ENCODE data around the gene FGF14. TPM values are rescaled to one million over a fixed set of nuclear protein-coding genes. Genes with fewer than 3 reads are reported as not detected.
"Not testable (repeated sequence)": the region's sequence is repeated elsewhere in the genome, so short reads cannot be mapped to it uniquely, and the experiment has no call there.

FGF14 gene
- polyA plus RNA-seq, 1 of the 3 experiments (the other 2 are of a cell fraction), result 0.20 TPM

DNA sequence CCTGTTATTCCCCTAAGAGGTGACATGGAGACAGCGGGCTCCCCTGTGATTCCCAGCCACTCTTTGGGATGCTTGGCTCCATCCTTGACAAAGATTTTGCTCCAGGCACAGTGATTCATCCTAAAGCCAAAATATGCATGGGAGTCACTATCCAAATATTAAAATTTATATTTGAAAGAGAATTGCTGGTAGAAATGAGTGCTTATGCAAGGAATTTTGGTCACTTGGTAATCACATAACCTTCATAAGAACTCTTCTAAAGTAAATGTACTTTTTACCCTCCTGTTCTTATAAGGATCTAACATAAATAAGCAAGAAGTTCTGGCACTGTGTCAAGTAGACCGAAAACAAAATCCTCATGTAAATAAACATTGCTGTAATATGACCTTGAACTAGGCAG lies 563.5 kb downstream of the FGF14 start:
- 61% methylated on average over 2 of the region's 2 CpGs for WGBS (ENCODE audit: low lambda C conversion rate)
- H3K9ac ChIP-seq, result no peak overlapping the region
- no peaks in the 10 kb centered on the region for H3K27me3 ChIP-seq (ENCODE audit: insufficient read depth)
- H3K4me2 ChIP-seq, result no peak overlapping the region
- H3K9me2 ChIP-seq, result no peaks in the 10 kb centered on the region
- peaks cover 0 to 4% of the 10 kb centered on the region in 2 experiments; a peak in 2 of 4 replicates for H3K4me1 ChIP-seq (ENCODE audit: control insufficient read depth in 1 of 2, insufficient read depth in 2 of 2, low read depth in 1 of 2, low read length in 1 of 2)
- no peaks in the 10 kb centered on the region for H3F3A ChIP-seq (replicated peaks; ENCODE audit: insufficient read depth)
- ChIA-PET POLR2A (no interaction called here), CTCF (no interaction called here)
- no peaks in the 10 kb centered on the region for H4K20me1 ChIP-seq (ENCODE audit: insufficient read depth)
- no peak for DNase-seq
- no peak overlapping the region for H2AFZ ChIP-seq (ENCODE audit: low read depth)
- no peaks in the 10 kb centered on the region for H3K36me3 ChIP-seq (replicated peaks in 1 of 2; ENCODE audit: control insufficient read depth in 1 of 2, insufficient read depth in 2 of 2, low read length in 1 of 2)
- TF ChIP-seq RCOR1 (IDR thresholded peaks at IDR 0.05; ENCODE audit: low read length) (no peak), JUND (IDR thresholded peaks at IDR 0.05) (no peak), NRF1 (IDR thresholded peaks at IDR 0.05; ENCODE audit: low read depth, low read length) (no peak), TEAD4 (IDR thresholded peaks at IDR 0.05; ENCODE audit: borderline replicate concordance, insufficient read depth) (no peak), GABPA (IDR thresholded peaks at IDR 0.05; ENCODE audit: low read depth) (no peak), TCF12 (IDR thresholded peaks at IDR 0.05) (no peak), EP300 (IDR thresholded peaks at IDR 0.05; ENCODE audit: borderline replicate concordance in 1 of 2, low read depth in 1 of 2, low read length in 1 of 2) (no peak), FOXJ3 (CRISPR knock-in tag; IDR thresholded peaks at IDR 0.05) (no peak), TAF1 (IDR thresholded peaks at IDR 0.05; ENCODE audit: borderline replicate concordance, low read depth, low read length) (no peak), ELF1 (IDR thresholded peaks at IDR 0.05) (no peak)
- H3K79me2 ChIP-seq (ENCODE audit: insufficient read depth), result no peaks in the 10 kb centered on the region
- no peaks in the 10 kb centered on the region for H3K9me3 ChIP-seq
- H3K27ac ChIP-seq (ENCODE audit: low read depth in 2 of 2, low read length in 1 of 2), result no peak overlapping the region
- no peak overlapping the region for H3K4me3 ChIP-seq (ENCODE audit: low read depth in 2 of 2, low read length in 1 of 2)

DNA sequence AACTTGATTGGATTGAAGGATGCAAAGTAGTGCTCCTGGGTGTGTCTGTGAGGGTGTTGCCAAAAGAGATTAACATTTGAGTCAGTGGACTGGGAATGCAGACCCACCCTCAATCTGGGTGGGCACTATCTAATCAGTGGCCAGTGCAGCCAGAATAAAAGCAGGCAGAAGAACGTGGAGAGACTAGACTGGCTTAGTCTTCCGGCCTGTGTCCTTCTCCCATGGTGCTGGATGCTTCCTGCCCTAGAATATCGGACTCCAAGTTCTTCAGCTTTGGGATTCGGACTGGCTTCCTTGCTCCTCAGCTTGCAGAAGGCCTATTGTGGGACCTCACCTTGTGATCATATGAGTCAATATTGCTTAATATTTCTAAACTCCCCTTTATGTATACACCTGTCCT lies 564.1 kb downstream of the FGF14 start:
- CTCF ChIA-PET, result interaction anchor here (0.7 kb wide), 1 partner anchor 30 kb away, joined by 3 read pairs; no protein-coding TSS in a partner anchor
- H3K79me2 ChIP-seq (ENCODE audit: insufficient read depth); POLR2A ChIA-PET; H3K9me2 ChIP-seq; H3K9ac ChIP-seq; H3K36me3 ChIP-seq (replicated peaks in 1 of 2; ENCODE audit: control insufficient read depth in 1 of 2, insufficient read depth in 2 of 2, low read length in 1 of 2); H3K9me3 ChIP-seq; H3K4me2 ChIP-seq; H3K27ac ChIP-seq (ENCODE audit: low read depth in 2 of 2, low read length in 1 of 2); H2AFZ ChIP-seq (ENCODE audit: low read depth); H4K20me1 ChIP-seq (ENCODE audit: insufficient read depth); H3K4me3 ChIP-seq (ENCODE audit: low read depth in 2 of 2, low read length in 1 of 2); H3K27me3 ChIP-seq (ENCODE audit: insufficient read depth); H3K4me1 ChIP-seq (ENCODE audit: control insufficient read depth in 1 of 2, insufficient read depth in 2 of 2, low read depth in 1 of 2, low read length in 1 of 2); DNase-seq; H3F3A ChIP-seq (replicated peaks; ENCODE audit: insufficient read depth): not testable (repeated sequence)
- WGBS (ENCODE audit: low lambda C conversion rate), result 87% methylated on average over 4 of the region's 4 CpGs

DNA sequence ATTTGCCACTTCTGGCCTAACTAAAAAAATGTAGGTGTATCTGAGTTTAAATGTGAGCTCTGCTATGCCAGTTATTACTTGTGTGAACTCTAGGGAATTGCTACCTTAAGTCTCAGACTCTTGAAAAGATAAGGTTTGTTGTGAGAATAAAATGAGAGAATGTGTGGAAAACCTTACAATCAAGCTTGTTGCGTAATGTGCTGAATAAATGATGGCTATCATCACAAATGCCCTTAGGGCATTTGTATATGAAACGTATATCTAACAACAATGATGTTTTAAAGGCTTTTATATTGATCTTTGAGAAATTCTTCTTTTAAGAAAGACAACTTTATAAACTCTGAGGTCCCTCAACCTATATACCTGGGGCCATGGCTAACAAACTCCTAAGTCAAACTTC lies 564.6 kb downstream of the FGF14 start:
- no peaks in the 10 kb centered on the region for H3K9me3 ChIP-seq
- no peaks in the 10 kb centered on the region for H3F3A ChIP-seq (replicated peaks; ENCODE audit: insufficient read depth)
- 64% methylated on average over 2 of the region's 2 CpGs for WGBS (ENCODE audit: low lambda C conversion rate)
- no peak overlapping the region for H2AFZ ChIP-seq (ENCODE audit: low read depth)
- CTCF ChIA-PET, result interaction anchor here (0.7 to 2.1 kb wide), 3 partner anchors 11 to 693 kb away, joined by 3 to 4 read pairs (median 3); no protein-coding TSS in a partner anchor
- POLR2A ChIA-PET, result no interaction called here
- H3K4me1 ChIP-seq (ENCODE audit: control insufficient read depth in 1 of 2, insufficient read depth in 2 of 2, low read depth in 1 of 2, low read length in 1 of 2), result peaks cover 0 to 4% of the 10 kb centered on the region in 2 experiments; a peak in 2 of 4 replicates
- no peak overlapping the region for H3K9ac ChIP-seq
- H3K36me3 ChIP-seq (replicated peaks in 1 of 2; ENCODE audit: control insufficient read depth in 1 of 2, insufficient read depth in 2 of 2, low read length in 1 of 2), result no peaks in the 10 kb centered on the region
- no peaks in the 10 kb centered on the region for H4K20me1 ChIP-seq (ENCODE audit: insufficient read depth)
- no peaks in the 10 kb centered on the region for H3K27me3 ChIP-seq (ENCODE audit: insufficient read depth)
- TF ChIP-seq, protein P1, sequence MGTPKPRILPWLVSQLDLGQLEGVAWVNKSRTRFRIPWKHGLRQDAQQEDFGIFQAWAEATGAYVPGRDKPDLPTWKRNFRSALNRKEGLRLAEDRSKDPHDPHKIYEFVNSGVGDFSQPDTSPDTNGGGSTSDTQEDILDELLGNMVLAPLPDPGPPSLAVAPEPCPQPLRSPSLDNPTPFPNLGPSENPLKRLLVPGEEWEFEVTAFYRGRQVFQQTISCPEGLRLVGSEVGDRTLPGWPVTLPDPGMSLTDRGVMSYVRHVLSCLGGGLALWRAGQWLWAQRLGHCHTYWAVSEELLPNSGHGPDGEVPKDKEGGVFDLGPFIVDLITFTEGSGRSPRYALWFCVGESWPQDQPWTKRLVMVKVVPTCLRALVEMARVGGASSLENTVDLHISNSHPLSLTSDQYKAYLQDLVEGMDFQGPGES (IDR thresholded peaks at IDR 0.05; ENCODE audit: low read depth, low read length), result no peak
- TF ChIP-seq RFX5 (IDR thresholded peaks at IDR 0.05; ENCODE audit: low read length) (no peak), ELF1 (IDR thresholded peaks at IDR 0.05) (no peak), RCOR1 (IDR thresholded peaks at IDR 0.05; ENCODE audit: low read length) (no peak), EZH2phosphoT487 (IDR thresholded peaks at IDR 0.05; ENCODE audit: borderline replicate concordance, low read depth) (no peak), FOXM1 (IDR thresholded peaks at IDR 0.05; ENCODE audit: low read depth) (no peak), YY1 (IDR thresholded peaks at IDR 0.05; ENCODE audit: low read depth) (no peak), TAF1 (IDR thresholded peaks at IDR 0.05; ENCODE audit: borderline replicate concordance, low read depth, low read length) (no peak), FOSL2 (IDR thresholded peaks at IDR 0.05; ENCODE audit: borderline replicate concordance, low read depth) (no peak), SMC3 (IDR thresholded peaks at IDR 0.05; ENCODE audit: low read depth, low read length) (no peak)
- TF ChIP-seq, protein P2, sequence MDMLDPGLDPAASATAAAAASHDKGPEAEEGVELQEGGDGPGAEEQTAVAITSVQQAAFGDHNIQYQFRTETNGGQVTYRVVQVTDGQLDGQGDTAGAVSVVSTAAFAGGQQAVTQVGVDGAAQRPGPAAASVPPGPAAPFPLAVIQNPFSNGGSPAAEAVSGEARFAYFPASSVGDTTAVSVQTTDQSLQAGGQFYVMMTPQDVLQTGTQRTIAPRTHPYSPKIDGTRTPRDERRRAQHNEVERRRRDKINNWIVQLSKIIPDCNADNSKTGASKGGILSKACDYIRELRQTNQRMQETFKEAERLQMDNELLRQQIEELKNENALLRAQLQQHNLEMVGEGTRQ (IDR thresholded peaks at IDR 0.05; ENCODE audit: borderline replicate concordance, low read depth, low read length), result no peak
- TF ChIP-seq, protein P3, sequence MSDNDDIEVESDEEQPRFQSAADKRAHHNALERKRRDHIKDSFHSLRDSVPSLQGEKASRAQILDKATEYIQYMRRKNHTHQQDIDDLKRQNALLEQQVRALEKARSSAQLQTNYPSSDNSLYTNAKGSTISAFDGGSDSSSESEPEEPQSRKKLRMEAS (IDR thresholded peaks at IDR 0.05; ENCODE audit: low read depth), result no peak
- TF ChIP-seq, protein P4, sequence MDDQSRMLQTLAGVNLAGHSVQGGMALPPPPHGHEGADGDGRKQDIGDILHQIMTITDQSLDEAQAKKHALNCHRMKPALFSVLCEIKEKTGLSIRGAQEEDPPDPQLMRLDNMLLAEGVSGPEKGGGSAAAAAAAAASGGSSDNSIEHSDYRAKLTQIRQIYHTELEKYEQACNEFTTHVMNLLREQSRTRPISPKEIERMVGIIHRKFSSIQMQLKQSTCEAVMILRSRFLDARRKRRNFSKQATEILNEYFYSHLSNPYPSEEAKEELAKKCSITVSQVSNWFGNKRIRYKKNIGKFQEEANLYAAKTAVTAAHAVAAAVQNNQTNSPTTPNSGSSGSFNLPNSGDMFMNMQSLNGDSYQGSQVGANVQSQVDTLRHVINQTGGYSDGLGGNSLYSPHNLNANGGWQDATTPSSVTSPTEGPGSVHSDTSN (IDR thresholded peaks at IDR 0.05), result no peak
- H3K27ac ChIP-seq (ENCODE audit: low read depth in 2 of 2, low read length in 1 of 2), result no peak overlapping the region
- DNase-seq, result no peak
- H3K4me2 ChIP-seq, result no peak overlapping the region
- H3K4me3 ChIP-seq (ENCODE audit: low read depth in 2 of 2, low read length in 1 of 2), result no peak overlapping the region
- no peaks in the 10 kb centered on the region for H3K9me2 ChIP-seq
- no peaks in the 10 kb centered on the region for H3K79me2 ChIP-seq (ENCODE audit: insufficient read depth)

Data from SK-N-SH (cell line).